Motor neuron (in vitro differentiated cells): ENCODE results near the gene PRPH. TPM values are rescaled to one million over a fixed set of nuclear protein-coding genes. Genes with fewer than 3 reads are reported as not detected.
A peak's percentile ranks its signal among the peaks of the same experiment; 100 is the strongest.
"Not testable (repeated sequence)": the region's sequence is repeated elsewhere in the genome, so short reads cannot be mapped to it uniquely, and the experiment has no call there.

Experiments
- ATAC-seq, 8 experiments: fragments of 200-7000 bp; cut with Tn5 transposase; replicated peaks in 6 of 8; 2 replicates each; pipeline ENCODE4 v1.8.0; 2021; ENCODE audit warnings: mild to moderate bottlenecking in 8 of 8, moderate library complexity in 8 of 8
- H3K27ac ChIP-seq, 2 donors: fragments of 250-450 bp; sonication (Bioruptor Pico); 2 replicates each; pipeline ENCODE4 v1.9.0; 2021; ENCODE audit warnings: antibody characterized with exemption in 2 of 2, mild to moderate bottlenecking in 2 of 2, moderate library complexity in 1 of 2
- H3K4me1 ChIP-seq, 2 donors: fragments of 250-450 bp; sonication (Bioruptor Pico); replicated peaks in 1 of 2; 2 replicates each; pipeline ENCODE4 v1.6.1; 2021; ENCODE audit warnings: antibody characterized with exemption in 2 of 2, mild to moderate bottlenecking in 2 of 2, moderate library complexity in 1 of 2
- H3K4me3 ChIP-seq, 5 donors: fragments of 250-450 bp; sonication (Bioruptor Pico); 2 replicates each; pipeline ENCODE4 v1.9.0; 2021; ENCODE audit warnings: antibody characterized with exemption in 5 of 5, mild to moderate bottlenecking in 5 of 5, moderate library complexity in 4 of 5
- WGBS, 10 experiments: fragments of 450-650 bp; shearing (Covaris generic); methylation state at CpG; one replicate each; pipeline ENCODE4 v1.0.0; 2022; 5-methylcytosine and 5-hydroxymethylcytosine counted together
- in situ Hi-C, 9 experiments: fragments of 400-800 bp; cut with MboI; loops; one replicate each; pipeline ENCODE4 v1.15.0; 2021; ENCODE audit warnings: low sequenced_read_pairs in 9 of 9, low pct_unique_long_range_greater_than_20kb in 2 of 9; ENCODE audit not compliant: unreplicated experiment in 9 of 9
- total RNA-seq, 8 experiments: library from RNA; unstranded; fragments of 300-600 nt; gene quantifications; 2 replicates each; pipeline versions ENCODE4 v1.2.3 to v1.2.4, GENCODE V29; 2022

PRPH gene
- total RNA-seq, 8 experiments from 2014 or later = 0.41 to 29.5 (median 5.4) TPM; not detected in 1

- 100% methylated on average over 1 of the region's 6 CpGs; no CpG with 5 or more reads in 9 of the 10 experiments for WGBS, 10 experiments
- in situ Hi-C loops = loop anchor here in 1 of 9 experiments (10.0 kb wide), 1 partner anchor 62 kb away; the partner anchor contains the start of gene DNAJC22
- not testable (repeated sequence) for H3K27ac ChIP-seq, H3K4me3 ChIP-seq
- peak in 2 of 8 experiments; percentile 42 to 58 for ATAC-seq
- peaks cover 10 to 19% of the 10 kb centered on the region in 2 donors for H3K4me1 ChIP-seq
Measured at GRCh38 chr12:49282740-49283375, 12.1 kb upstream of the PRPH start.

- 42 to 71% (median 56%) methylated on average over 2 to 14 of the region's 25 CpGs; no CpG with 5 or more reads in 6 of the 10 experiments for WGBS, 10 experiments
- Histone ChIP-seq H3K4me3 (no peak overlapping the region), H3K27ac (no peak overlapping the region), H3K4me1 (peaks cover 10 to 19% of the 10 kb centered on the region in 2 donors)
- peak in 3 of 8 experiments; percentile 37 to 74 (median 74) for ATAC-seq
- in situ Hi-C loops = loop anchor here in 1 of 9 experiments (10.0 kb wide), 1 partner anchor 61 kb away; the partner anchor contains the start of gene DNAJC22
Measured at GRCh38 chr12:49283541-49284429, 11.2 kb upstream of the PRPH start.

- 74 to 100% (median 89%) methylated on average over 3 to 4 of the region's 4 CpGs; no CpG with 5 or more reads in 2 of the 10 experiments for WGBS, 10 experiments
- peaks cover 5 to 15% of the 10 kb centered on the region in 2 donors for H3K4me1 ChIP-seq
- in situ Hi-C loops = loop anchor here in 1 of 9 experiments (10.0 kb wide), 1 partner anchor 60 kb away; the partner anchor contains the start of gene DNAJC22
- H3K27ac ChIP-seq = no peak overlapping the region
- ATAC-seq = no peak
- no peak overlapping the region for H3K4me3 ChIP-seq
Measured at GRCh38 chr12:49284672-49285071, 10.3 kb upstream of the PRPH start.

DNA sequence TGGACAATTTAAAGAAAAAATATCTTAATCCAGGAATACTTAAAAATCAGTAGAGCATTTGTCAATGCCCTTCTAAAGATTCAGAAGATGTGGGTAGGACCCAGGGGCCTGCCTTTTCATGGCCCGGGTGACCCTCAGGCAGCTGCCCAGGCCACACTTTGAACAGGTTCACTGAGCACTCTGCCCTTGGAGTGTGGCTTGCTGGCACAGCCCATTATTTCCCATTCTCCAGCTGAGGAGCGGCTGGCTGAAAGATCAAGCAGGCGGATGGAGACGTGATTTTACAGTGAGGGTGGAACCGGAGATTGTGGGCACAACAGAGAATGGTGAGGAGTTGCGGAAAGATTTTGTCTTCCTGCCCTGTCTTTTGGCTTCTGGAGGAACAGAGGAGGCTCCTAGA lies 7.1 kb upstream of the PRPH start:
- H3K4me1 ChIP-seq = peaks cover 1 to 4% of the 10 kb centered on the region in 2 donors
- in situ Hi-C loops = loop anchor here in 1 of 9 experiments (10.0 kb wide), 1 partner anchor 57 kb away; the partner anchor contains the start of gene DNAJC22
- 0 to 50% (median 40%) methylated on average over 1 to 6 of the region's 6 CpGs; no CpG with 5 or more reads in 2 of the 10 experiments for WGBS, 10 experiments
- H3K27ac ChIP-seq = no peak overlapping the region
- no peak overlapping the region for H3K4me3 ChIP-seq
- ATAC-seq = peak in 1 of 8 experiments; percentile 16

DNA sequence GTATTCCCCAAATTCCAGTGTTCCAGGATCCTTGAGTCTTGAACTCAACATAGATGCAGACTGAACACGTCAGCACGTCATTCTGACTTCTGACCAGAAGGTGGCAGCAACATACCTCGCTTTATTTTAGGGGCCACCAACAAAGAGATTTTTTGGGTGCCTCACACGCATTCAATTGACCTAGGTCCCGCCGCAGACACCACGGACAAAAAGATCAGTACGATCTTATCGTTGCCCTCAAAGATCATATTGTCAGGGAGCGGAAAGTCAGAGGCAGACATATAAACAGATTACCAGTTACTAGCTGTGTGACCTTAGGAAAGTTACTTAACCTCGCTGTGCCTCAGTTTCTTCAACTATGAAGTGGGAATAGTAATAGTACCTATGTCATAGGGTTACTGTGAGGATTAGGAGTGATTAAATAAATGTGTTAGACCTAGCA lies 6.5 kb upstream of the PRPH start:
- ATAC-seq = peak in 3 of 8 experiments; percentile 21 to 71 (median 53)
- WGBS, 10 experiments = 0 to 21% (median 10%) methylated on average over 1 to 11 of the region's 11 CpGs
- H3K4me1 ChIP-seq = peaks cover 7 to 9% of the 10 kb centered on the region in 2 donors
- in situ Hi-C loops = loop anchor here in 1 of 9 experiments (10.0 kb wide), 1 partner anchor 56 kb away; the partner anchor contains the start of gene DNAJC22
- H3K27ac ChIP-seq = no peak overlapping the region
- no peak overlapping the region for H3K4me3 ChIP-seq

GRCh38 chr12:49288922-49289555 lies 5.9 kb upstream of the PRPH start:
- in situ Hi-C loops = loop anchor here in 1 of 9 experiments (10.0 kb wide), 1 partner anchor 56 kb away; the partner anchor contains the start of gene DNAJC22
- WGBS, 10 experiments = 60 to 73% (median 71%) methylated on average over 1 to 9 of the region's 9 CpGs; no CpG with 5 or more reads in 3 of the 10 experiments
- ATAC-seq = no peak
- H3K27ac ChIP-seq = no peak overlapping the region
- no peak overlapping the region for H3K4me3 ChIP-seq
- H3K4me1 ChIP-seq = peaks cover 13 to 16% of the 10 kb centered on the region in 2 donors

DNA sequence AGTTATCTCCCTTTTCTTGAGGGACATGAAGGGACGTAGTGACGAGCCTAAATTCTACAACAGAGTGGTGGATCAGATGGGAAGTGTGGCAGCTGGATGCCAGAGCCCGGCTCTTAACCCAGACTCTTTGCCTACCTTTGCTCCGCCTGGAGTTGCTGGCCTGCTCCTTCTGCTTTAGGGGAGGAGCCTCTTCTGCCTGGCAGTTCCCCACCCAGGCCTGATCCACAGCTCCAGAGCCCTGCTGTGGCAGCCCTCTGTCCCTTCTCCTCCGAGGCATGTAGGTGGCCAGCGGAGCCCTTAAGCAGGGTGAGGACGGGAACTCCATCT lies 2.3 kb upstream of the PRPH start:
- WGBS, 10 experiments = 61 to 80% (median 62%) methylated on average over 1 to 7 of the region's 7 CpGs; no CpG with 5 or more reads in 7 of the 10 experiments
- Histone ChIP-seq H3K27ac (no peak overlapping the region), H3K4me3 (peak overlapping the region in 2 of 5 donors; percentile 14 to 21), H3K4me1 (peaks cover 21 to 35% of the 10 kb centered on the region in 2 donors)
- ATAC-seq = peak in 6 of 8 experiments; percentile 2 to 19 (median 10)
- in situ Hi-C loops = no loop called here

DNA sequence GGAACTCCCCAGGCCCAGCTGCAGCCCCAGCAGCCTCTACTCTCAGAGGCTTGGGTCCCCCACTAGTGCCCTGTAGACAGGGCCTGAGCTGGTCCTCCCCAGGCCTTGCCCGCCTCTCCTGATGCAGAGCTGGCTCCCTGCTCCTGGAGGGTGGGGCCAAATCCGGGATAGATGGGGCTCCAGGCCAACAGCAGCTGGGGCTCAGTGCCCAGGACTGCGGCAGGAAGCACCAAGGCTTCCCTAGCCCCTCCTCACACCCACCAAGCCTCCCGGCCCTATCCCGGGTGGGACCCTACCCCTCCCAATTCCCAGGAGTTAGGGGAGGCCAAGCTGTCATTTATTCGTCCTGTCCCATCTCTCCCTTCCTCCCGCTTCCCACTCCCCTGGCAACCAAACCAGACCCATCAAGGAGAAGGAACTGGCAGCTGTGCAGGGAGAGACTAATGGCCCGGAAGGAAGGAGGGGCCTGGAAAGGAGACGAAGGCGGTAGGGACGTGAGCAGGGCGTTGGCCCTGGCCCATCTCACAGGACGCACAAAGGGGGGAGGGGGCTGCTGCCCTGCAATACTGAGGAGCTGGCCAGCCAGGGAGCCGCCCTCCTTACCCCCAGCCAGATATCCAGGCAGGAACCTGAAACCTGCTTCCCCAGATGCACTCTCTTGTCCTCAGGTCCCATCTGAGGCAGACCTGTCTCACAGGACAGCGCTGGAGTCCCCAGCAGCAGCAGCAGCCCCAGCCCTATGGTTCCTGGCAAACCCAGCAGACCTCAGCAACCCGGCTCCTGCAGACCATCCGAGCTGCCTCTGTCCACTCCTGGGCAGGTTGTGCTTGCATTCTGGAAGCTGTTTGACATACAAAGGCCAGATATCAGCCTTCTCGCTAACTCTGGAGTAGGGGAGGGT lies 1.6 kb upstream of the PRPH start:
- peak; percentile 14 to 76 (median 70) for ATAC-seq
- in situ Hi-C loops = no loop called here
- peak overlapping the region in 2 of 5 donors; percentile 14 to 21 for H3K4me3 ChIP-seq
- peaks cover 21 to 35% of the 10 kb centered on the region in 2 donors for H3K4me1 ChIP-seq
- H3K27ac ChIP-seq = peak overlapping the region in 1 of 2 donors; percentile 48
- 0 to 80% (median 27%) methylated on average over 1 to 6 of the region's 18 CpGs; no CpG with 5 or more reads in 6 of the 10 experiments for WGBS, 10 experiments

GRCh38 chr12:49294086-49294803 lies 702 bp upstream of the PRPH start:
- peaks cover 21 to 35% of the 10 kb centered on the region in 2 donors for H3K4me1 ChIP-seq
- peak overlapping the region in 2 of 5 donors; percentile 14 to 21 for H3K4me3 ChIP-seq
- peak in 5 of 8 experiments; percentile 26 to 44 (median 30) for ATAC-seq
- in situ Hi-C loops = no loop called here
- H3K27ac ChIP-seq = peak overlapping the region in 1 of 2 donors; percentile 48
- WGBS, 10 experiments = 32 to 67% methylated on average over 3 to 4 of the region's 8 CpGs; no CpG with 5 or more reads in 8 of the 10 experiments

DNA sequence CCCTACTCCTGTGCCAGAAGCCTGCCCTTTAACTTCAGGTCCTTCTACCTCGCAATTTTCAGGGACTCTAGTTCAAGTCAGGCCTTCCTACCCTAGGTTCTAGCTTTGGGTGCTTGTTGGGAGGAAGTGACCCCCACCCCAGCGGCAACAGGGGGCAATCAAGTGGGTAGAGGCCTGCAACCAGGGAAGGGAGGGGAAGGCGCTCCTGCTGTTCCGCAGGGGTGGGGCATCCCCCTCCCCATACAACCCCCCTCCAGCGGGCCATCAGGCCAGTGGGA lies 204 bp upstream of the PRPH start:
- H3K4me1 ChIP-seq = peaks cover 21 to 35% of the 10 kb centered on the region in 2 donors
- WGBS, 10 experiments = 0 to 40% (median 17%) methylated on average over 1 to 3 of the region's 5 CpGs; no CpG with 5 or more reads in 7 of the 10 experiments
- in situ Hi-C loops = no loop called here
- no peak overlapping the region for H3K27ac ChIP-seq
- ATAC-seq = no peak
- H3K4me3 ChIP-seq = peak overlapping the region in 1 of 5 donors; percentile 21
